ENCODE data around the gene RESP18. TPM values are rescaled to one million over a fixed set of nuclear protein-coding genes. Genes with fewer than 3 reads are reported as not detected.
"Not testable (repeated sequence)": the region's sequence is repeated elsewhere in the genome, so short reads cannot be mapped to it uniquely, and the experiment has no call there.

RESP18 gene
- total RNA-seq, 1 donor from 2014 or later: not detected

DNA sequence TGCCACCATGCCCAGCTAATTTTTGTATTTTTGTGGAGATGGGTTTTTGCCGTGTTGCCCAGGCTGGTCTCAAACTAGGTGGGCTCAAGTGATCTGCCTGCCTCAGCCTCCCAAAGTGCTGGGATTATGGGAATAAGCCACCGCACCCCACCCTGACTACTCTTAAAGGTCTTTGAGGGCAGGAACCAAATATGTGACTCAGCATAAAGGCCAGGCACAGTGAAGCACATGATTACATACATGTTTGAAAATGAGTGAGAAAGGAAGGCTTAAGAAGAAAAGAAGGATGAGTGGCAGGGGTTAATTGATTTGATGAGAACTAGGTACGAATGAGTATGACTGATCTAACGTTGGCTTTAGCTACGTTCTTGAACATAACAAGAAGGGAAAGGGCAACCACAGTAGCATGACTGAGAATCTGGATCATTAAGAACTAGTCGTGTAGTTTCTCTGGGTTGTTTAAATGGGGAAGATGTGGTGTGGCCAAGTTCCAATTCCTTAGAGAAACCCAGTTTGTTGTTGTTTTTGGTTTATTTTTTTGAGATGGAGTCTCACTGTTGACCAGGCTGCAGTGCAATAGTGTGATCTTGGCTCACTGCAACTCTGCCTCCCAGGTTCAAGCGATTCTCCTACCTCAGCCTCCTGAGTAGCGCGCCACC is 6.8 kb downstream of the RESP18 start:
- DNase-seq (ENCODE audit: low read depth in 2 of 2): no peak

GRCh38 chr2:219325136-219325535 is 7.4 kb downstream of the RESP18 start:
- no peak for DNase-seq (ENCODE audit: low read depth in 2 of 2)

- DNase-seq (ENCODE audit: low read depth in 2 of 2): no peak
These were observed 9.1 kb downstream of the RESP18 start for GRCh38 chr2:219323434-219323833.

GRCh38 chr2:219314804-219315468 is 17.6 kb downstream of the RESP18 start:
- DNase-seq (ENCODE audit: low read depth in 2 of 2): no peak

DNA sequence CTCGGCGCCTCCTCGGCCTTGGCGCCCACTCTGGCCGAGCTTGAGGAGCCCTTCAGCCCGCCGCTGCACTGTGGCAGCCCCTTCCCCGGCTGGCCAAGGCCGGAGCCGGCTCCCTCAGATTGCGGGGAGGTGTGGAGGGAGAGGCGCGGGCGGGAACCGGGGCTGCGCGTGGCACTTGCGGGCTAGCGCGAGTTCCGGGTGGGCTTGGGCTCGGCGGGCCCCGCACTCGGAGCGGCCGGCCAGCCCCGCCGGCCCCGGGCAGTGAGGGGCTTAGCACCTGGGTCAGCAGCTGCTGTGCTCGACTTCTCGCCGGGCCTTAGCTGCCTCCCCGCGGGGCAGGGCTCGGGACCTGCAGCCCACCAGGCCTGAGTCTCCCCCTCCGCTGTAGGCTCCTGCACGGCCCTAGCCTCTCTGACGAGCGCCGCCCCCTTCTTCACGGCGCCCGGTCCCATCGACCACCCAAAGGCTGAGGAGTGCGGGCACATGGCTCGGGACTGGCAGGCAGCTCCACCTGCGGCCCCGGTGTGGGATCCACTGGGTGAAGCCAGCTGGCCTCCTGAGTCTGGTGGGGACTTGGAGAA is 19.8 kb downstream of the RESP18 start:
- not testable (repeated sequence) for DNase-seq (ENCODE audit: low read depth in 2 of 2)

GRCh38 chr2:219309278-219309677 is 23.3 kb downstream of the RESP18 start, which contains the start of gene PTPRN:
Gene PTPRN, minus strand, starts transcription at chr2:219309401. Its CDS starts 69 bp downstream, at chr2:219309332.
- no peak for DNase-seq (ENCODE audit: low read depth in 2 of 2)

GRCh38 chr2:219308142-219309101 is 24.1 kb downstream of the RESP18 start:
- DNase-seq (ENCODE audit: low read depth in 2 of 2): peak; percentile 10 to 50

DNA sequence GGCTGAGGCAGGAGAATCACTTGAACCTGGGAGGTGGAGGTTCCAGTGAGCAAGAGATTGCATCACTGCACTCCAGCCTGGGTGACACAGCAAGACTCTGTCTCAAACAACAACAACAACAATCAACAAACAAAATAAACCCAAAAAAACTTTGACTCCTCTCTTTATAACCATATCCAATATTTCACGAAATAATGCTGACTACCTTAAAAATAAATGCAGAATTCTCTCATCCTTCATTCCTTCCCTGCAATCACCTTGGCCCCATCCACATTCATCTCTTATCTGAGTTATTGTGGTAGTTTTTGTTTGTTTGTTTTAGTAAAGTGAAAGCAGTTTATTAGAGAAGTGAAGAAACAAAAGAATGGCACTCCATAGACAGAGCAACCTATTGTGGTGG is 26.5 kb downstream of the RESP18 start:
- DNase-seq (ENCODE audit: low read depth in 2 of 2): no peak

DNA sequence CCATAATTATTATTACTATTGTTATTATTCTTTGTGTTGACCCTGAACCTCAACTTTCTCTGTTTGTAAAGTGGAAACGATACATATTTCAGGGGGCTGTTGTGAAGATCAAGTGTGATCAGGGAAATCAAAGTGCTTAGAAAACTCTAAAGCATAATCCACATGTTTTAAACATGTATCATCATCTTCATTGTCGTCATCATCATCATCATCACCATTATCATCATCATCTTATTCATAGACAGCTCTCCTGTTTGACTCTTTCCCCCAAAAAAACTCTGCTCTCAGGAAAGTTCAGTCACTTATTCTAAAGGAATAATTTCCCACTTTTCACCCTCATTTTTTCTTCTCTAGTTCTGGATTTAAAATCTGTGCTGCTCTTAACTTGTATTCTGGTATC is 28.3 kb downstream of the RESP18 start:
- DNase-seq (ENCODE audit: low read depth in 2 of 2): no peak

DNA sequence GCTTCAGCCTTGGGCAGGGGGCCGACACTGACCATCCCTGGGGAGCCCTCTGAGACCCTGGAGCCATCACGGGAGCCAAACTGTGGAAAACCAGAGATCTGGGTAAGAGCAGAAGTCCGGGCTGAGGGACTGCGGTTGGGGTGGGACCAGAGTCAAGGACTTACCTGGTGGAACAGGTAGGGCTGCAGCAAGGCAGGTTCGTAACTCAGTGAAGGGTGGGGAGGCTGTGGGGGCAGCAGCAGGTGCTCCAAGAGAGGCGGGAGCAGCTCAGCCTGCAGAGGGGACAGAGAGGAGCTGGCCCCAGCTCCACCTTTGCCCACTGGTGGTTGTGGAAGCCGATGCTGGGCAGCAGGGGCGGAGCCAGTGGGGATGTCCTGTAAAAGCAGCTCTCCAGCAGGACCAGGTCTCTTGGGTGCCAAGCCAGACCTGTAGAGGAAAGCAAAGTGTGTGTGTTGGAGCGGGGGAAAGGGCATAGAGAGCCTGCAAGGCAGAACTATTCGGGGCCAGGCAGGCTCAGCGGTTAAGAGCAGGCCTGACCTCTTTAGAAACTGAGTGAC is 30.1 kb downstream of the RESP18 start:
- DNase-seq (ENCODE audit: low read depth in 2 of 2): no peak

DNA sequence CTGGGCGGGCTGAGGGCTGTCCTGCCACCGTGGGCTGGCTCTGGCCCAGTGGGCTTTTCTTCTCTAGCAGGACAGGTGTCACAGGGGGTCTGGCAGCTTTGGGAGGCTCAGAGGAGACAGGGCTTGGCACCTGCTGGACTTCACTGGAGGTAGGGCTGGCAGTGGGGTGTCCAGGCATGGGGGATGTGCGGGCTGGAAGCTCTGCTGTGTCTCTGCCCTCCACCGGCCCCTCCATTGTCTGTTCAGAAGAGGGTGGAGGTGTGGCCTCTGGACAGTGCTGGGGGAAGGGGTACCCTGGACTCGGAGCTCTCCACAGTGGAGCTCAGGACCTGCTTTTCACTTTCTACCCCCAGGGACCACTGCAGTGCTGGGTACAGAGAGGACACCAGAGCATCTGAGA is 32.5 kb downstream of the RESP18 start:
- no peak for DNase-seq (ENCODE audit: low read depth in 2 of 2)

DNA sequence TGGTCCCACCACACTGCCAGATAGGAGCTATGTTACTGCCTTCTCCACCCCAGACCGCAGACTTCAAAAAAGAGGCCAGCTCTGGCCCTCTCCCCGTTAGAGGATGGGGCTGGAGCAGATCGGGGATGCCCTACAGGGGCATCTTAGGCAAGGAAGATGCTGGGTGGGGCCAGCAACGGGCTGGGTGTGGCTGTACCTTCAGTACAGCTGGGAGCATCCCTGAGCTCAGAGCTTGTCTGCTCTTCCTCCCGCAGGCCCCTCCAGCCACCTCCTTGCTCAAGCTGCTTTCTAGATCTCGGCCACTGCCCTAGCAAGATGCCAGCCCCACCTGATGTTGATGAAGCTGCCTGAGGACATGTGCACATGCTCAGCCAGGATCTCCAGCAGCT is 33.2 kb downstream of the RESP18 start:
- DNase-seq (ENCODE audit: low read depth in 2 of 2): no peak

GRCh38 chr2:219298759-219299371 is 33.7 kb downstream of the RESP18 start:
- peak in 1 of 2 donors; percentile 65 for DNase-seq (ENCODE audit: low read depth in 2 of 2)

GRCh38 chr2:219297766-219298456 is 34.6 kb downstream of the RESP18 start:
- DNase-seq (ENCODE audit: low read depth in 2 of 2): no peak

DNA sequence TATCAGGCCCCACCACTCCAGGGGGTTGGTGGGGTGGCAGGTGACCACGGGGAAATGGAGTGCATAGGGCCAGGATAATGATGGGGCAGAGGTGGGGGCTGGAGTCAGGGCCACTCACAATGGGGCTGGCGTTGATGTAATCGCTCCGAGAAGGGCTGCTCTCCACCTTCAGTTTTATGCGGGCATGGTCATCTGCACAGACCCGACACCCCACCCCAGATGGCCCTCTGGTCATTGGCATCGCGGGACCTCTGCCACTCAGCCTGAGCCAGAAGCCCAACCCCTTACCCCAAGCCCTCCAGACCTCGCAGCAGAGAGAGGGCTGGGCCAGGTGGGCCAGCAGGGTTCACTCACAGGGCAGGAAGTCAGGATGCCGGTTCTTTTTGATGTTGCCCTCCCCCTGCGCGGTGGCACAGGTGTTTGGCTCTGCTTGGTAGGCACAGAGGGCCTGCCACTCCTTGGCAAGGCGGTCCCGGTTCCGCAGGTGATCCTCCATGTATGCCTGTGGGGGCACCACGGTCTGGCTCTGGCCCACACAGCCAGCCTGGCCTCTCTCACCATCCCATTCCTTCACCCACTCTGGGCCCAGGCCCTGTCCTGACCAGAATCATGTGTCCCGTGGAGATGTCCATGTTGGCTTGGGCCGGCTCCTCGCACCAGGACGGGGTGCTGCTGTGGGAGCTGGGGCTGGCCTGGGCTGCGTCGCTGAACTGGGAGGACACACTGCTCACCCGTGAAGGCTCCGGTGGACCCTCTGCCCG is 35.7 kb downstream of the RESP18 start:
- DNase-seq (ENCODE audit: low read depth in 2 of 2): no peak

DNA sequence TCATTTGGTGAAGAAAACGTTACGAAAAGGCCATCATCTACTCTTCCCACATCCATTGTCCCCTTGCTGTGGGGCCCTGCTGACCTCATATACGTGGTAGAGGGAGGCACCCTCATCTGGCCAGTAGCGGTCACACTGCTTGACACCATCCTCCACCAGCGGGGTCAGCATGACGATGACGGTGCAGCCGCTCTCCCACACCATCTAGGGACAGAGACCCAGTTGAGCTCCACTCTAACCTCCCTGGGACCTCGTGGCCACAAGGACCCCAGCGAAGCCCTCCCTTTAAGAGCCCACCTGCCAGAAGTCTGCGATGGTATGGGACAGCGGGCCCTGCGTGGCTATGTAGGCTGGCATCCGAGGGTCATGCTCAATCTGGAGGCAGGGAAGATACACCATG is 36.4 kb downstream of the RESP18 start:
- no peak for DNase-seq (ENCODE audit: low read depth in 2 of 2)

- peak in 1 of 2 donors; percentile 82 for DNase-seq (ENCODE audit: low read depth in 2 of 2)
These were observed 37.9 kb downstream of the RESP18 start for GRCh38 chr2:219294356-219295351.

- no peak for DNase-seq (ENCODE audit: low read depth in 2 of 2)
These were observed 38.8 kb downstream of the RESP18 start for GRCh38 chr2:219293736-219294231.

All from dermis microvascular lymphatic vessel endothelial cell (primary cell).